Ovary (tissue), 9 donors: ENCODE data around the gene MCRIP1. TPM values are rescaled to one million over a fixed set of nuclear protein-coding genes. Genes with fewer than 3 reads are reported as not detected.
A peak's percentile ranks its signal among the peaks of the same experiment; 100 is the strongest.

Experiments
- DNase-seq, 5 donors: peaks; one replicate each; pipeline ENCODE4 v3.0.0-alpha.2; 2019 to 2020
- H3K27ac ChIP-seq, 2 donors: fragments of 200-600 bp; one replicate each; pipeline versions ENCODE4 v1.5.1 to v1.8.0; 2019 to 2022
- H3K27me3 ChIP-seq: fragments of 200-600 bp; one replicate; pipeline ENCODE4 v1.8.0; 2022
- H3K36me3 ChIP-seq: fragments of 200-600 bp; sonication (generic); one replicate; pipeline ENCODE4 v1.5.1; 2019
- H3K4me1 ChIP-seq: one replicate; pipeline ENCODE4 v1.8.1; 2013; ENCODE audit warnings: mild to moderate bottlenecking, moderate library complexity; ENCODE audit not compliant: insufficient read depth
- H3K4me3 ChIP-seq: fragments of 200-600 bp; sonication (generic); one replicate; pipeline ENCODE4 v1.5.1; 2017
- H3K9me3 ChIP-seq, 2 donors: fragments of 200-600 bp in 1 of 2; sonication (generic) in 1 of 2; one replicate each; pipeline versions ENCODE4 v1.5.1 to v1.8.1; 2013 to 2019; ENCODE audit warnings: mild to moderate bottlenecking in 1 of 2, moderate library complexity in 1 of 2
- EP300 ChIP-seq: sonication (generic); formaldehyde crosslinking; IDR thresholded peaks from one replicate; pipeline ENCODE4 v1.6.1; 2017; ENCODE audit warnings: antibody characterized with exemption
- POLR2A ChIP-seq: fragments of 450-650 bp; IDR thresholded peaks from one replicate; pipeline ENCODE4 v1.6.1; 2017; ENCODE audit warnings: antibody characterized with exemption, mild to moderate bottlenecking, moderate library complexity
- WGBS, 3 donors: extraction: QIAGEN DNeasy Blood & Tissue Kit in 1 of 3; methylation state at CpG; one replicate each; pipeline versions ENCODE4 v1.1.5 to v1.1.7; 2013 to 2017; 5-methylcytosine and 5-hydroxymethylcytosine counted together
- intact Hi-C, 4 donors: fragments of 100-400 bp; cut with DNase I; formaldehyde crosslinking; loops; one replicate each; pipeline versions ENCODE4 v1.11.0 to v1.15.1; 2022 to 2023
- polyA plus RNA-seq, 2 donors: library from polyadenylated mRNA; stranded (reverse); fragments of 200-250 nt in 1 of 2; fragments of 350-450 nt in 1 of 2; fragmentation: Illumina TruSeq in 1 of 2; extraction: RNeasy Lipid Tissue Mini Kit (QIAGEN cat#74804) in 1 of 2; gene quantifications; one replicate each; pipeline ENCODE4 v1.2.3, GENCODE V29; 2013 to 2014
- total RNA-seq, 7 donors: library from RNA; depleted of rRNA in 2 of 7; stranded (reverse); fragments of >200 nt in 2 of 7; fragmentation: NEBNext Ultra II Directional in 3 of 7; extraction: Animal tissue kit (Norgen Biotek cat#: 25700) in 3 of 7; gene quantifications; one replicate each; pipeline versions ENCODE4 v1.1.0 to v1.2.4, GENCODE V29; 2016 to 2023
- TF ChIP-seq, protein P1 (sequence below), 3 donors: fragments of 450-650 bp in 2 of 3; fragments of 200-600 bp in 1 of 3; IDR thresholded peaks; one replicate each; pipeline versions ENCODE4 v1.5.1 to v1.8.0; 2016 to 2022; ENCODE audit warnings: antibody characterized with exemption in 3 of 3, mild to moderate bottlenecking in 1 of 3
- donor health status: DM: no; HTN: no; CAD: no; lungs with moderate emphysema.
- donor health status: DM: no; HTN: no; CAD: no.
- donor health status: Bipolar disorder and iron deficiency.
- donor health status: DM: yes; HTN: yes; CAD: no.
- donor health status: DM: no; HTN: no; CAD: no.
- donor health status: DM: yes; HTN: yes; CAD: no.

MCRIP1 gene
- total and polyA plus RNA-seq, 9 donors: 0.30 to 135 (median 97.0) TPM

DNA sequence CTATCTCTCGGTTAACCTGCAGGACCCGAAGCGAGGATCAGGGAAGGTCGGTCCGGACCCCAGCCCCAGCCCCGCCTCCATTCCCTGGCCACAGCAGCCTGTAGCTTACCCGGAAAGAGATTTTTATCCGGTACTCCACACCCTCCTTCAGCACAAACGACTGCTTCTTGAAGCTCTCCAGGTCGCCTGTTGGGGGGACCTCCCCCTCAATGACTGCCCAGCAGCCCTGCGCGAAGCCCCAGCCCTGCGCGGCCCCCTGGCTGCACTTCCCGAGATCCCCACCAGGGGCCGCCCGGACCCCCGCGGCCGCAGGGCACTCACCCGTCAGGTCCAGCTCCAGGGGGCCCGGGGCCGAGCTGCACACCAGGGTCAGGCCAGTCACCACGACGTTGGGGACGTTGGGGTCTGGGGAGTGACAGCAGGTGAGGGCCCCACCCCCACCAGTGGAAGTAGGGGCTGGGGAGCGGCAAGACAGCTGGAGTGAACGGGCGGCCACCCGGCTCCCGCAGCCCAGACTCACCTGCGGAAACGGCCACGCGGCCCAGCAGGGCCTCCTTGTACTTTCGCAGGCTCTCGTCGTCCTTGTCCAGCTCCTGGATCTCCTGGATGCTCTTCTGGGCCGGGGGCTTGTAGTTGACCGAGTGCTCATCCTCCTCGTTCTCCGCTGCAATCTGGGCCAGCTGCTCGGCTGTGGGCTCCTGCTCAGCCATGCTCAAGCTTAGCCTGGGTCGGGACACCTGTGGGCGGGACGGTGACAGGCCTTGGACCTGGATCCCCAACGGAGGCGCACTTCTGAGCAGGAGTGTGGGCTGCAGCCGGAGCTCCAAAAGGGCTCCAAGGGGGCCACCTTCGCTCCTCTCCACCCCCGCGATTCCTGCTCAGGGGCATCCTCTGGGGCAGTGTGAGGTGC lies 36.4 kb upstream of the MCRIP1 start:
- intact Hi-C loops: no loop called here
- H3K4me1 ChIP-seq: peaks cover 12% of the 10 kb centered on the region
- peak; percentile 41 to 78 (median 64) for DNase-seq

DNA sequence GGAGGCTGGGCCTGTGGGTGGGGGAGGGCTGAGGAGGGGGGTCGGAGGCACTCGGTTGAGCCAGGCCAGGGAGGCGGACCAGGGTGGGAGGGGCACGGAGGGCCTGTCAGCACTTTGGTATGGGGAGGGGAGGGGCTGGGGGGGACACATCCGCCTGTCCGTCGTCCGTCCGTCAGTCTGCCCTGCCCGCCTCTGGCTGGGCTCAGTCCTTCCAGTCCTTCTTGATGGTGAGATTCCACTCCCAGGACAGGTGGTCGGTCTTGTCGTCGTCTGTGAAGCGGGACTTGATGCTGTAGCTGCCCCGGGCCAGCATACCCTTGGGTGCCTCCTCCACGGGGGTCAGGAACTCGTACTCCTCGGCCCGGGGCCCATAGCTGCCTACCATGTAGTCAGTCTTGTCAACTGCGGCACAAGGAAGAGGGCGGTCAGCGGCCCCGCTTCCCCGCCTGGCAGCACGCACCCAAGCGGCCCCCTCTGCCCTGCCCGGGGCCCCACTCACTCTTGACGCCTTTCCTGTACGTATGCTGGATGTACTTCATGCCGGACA lies 35.7 kb upstream of the MCRIP1 start:
- Histone ChIP-seq H3K4me1 (peaks cover 12% of the 10 kb centered on the region), H3K27me3 (no peaks in the 10 kb centered on the region), H3K9me3 (no peaks in the 10 kb centered on the region), H3K4me3 (no peak overlapping the region), H3K27ac (peak overlapping the region in 1 of 2 donors; percentile 95), H3K36me3 (no peaks in the 10 kb centered on the region)
- no peak for TF ChIP-seq EP300
- TF ChIP-seq POLR2A: no peak
- TF ChIP-seq, protein P1, sequence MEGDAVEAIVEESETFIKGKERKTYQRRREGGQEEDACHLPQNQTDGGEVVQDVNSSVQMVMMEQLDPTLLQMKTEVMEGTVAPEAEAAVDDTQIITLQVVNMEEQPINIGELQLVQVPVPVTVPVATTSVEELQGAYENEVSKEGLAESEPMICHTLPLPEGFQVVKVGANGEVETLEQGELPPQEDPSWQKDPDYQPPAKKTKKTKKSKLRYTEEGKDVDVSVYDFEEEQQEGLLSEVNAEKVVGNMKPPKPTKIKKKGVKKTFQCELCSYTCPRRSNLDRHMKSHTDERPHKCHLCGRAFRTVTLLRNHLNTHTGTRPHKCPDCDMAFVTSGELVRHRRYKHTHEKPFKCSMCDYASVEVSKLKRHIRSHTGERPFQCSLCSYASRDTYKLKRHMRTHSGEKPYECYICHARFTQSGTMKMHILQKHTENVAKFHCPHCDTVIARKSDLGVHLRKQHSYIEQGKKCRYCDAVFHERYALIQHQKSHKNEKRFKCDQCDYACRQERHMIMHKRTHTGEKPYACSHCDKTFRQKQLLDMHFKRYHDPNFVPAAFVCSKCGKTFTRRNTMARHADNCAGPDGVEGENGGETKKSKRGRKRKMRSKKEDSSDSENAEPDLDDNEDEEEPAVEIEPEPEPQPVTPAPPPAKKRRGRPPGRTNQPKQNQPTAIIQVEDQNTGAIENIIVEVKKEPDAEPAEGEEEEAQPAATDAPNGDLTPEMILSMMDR (IDR thresholded peaks at IDR 0.05): no peak
- WGBS, 3 donors: 34 to 37% (median 37%) methylated on average over 29 to 30 of the region's 30 CpGs
- DNase-seq: peak; percentile 61 to 75 (median 62)
- intact Hi-C loops: no loop called here

More for the DNA sequence above, 36.4 kb upstream of the MCRIP1 start:
- WGBS, 3 donors: 20 to 34% (median 20%) methylated on average over 41 to 52 of the region's 52 CpGs
- no peaks in the 10 kb centered on the region for H3K27me3 ChIP-seq
- H3K4me3 ChIP-seq: peak overlapping the region; percentile 90
- H3K36me3 ChIP-seq: no peaks in the 10 kb centered on the region
- H3K9me3 ChIP-seq: no peaks in the 10 kb centered on the region
- TF ChIP-seq EP300 (no peak), POLR2A (no peak)
- TF ChIP-seq, protein P1 (IDR thresholded peaks at IDR 0.05): peak; percentile 85 to 88 (median 88)
- H3K27ac ChIP-seq: peak overlapping the region; percentile 87 to 95

DNA sequence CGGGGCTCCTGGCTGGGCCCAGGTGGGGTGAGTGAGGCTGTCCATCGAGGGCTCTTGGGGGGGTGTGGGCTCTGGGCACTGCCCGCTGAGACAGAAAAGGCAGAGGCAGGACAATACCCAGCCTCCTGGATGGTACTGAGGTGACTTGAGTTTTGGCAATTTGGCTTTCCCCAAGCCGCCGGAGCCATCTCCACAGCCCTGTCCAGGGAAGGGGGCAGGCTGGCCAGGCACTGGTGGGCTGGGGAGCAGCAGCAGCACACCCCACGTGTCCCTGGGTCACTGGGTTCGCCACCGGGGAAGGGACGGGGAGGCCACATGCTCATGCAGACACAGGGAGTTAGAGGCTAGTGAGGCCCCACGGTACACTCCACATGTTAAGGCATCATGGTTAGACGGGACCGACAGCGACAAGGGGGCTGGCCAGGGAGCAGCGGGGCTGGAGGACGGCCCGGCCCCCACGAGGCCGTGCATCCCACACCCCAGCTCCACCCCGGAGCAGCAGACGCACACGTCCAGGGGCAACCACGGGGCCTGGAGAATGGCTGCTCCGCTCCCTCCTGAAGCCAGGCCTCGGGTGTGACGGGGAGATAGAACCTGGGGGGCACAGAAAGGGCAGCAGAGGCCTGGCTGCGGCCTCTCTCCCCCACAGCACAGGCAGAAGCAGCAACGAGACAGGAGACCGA lies 35.0 kb upstream of the MCRIP1 start:
- H3K4me1 ChIP-seq: peaks cover 12% of the 10 kb centered on the region
- no peaks in the 10 kb centered on the region for H3K27me3 ChIP-seq
- TF ChIP-seq, protein P1 (IDR thresholded peaks at IDR 0.05): no peak
- TF ChIP-seq EP300: no peak
- no peak for TF ChIP-seq POLR2A
- 35 to 50% (median 35%) methylated on average over 18 to 28 of the region's 28 CpGs for WGBS, 3 donors
- no peaks in the 10 kb centered on the region for H3K9me3 ChIP-seq
- intact Hi-C loops: no loop called here
- H3K36me3 ChIP-seq: no peaks in the 10 kb centered on the region
- H3K27ac ChIP-seq: peak overlapping the region in 1 of 2 donors; percentile 18
- H3K4me3 ChIP-seq: no peak overlapping the region
- peak in 2 of 5 donors; percentile 44 to 55 for DNase-seq

DNA sequence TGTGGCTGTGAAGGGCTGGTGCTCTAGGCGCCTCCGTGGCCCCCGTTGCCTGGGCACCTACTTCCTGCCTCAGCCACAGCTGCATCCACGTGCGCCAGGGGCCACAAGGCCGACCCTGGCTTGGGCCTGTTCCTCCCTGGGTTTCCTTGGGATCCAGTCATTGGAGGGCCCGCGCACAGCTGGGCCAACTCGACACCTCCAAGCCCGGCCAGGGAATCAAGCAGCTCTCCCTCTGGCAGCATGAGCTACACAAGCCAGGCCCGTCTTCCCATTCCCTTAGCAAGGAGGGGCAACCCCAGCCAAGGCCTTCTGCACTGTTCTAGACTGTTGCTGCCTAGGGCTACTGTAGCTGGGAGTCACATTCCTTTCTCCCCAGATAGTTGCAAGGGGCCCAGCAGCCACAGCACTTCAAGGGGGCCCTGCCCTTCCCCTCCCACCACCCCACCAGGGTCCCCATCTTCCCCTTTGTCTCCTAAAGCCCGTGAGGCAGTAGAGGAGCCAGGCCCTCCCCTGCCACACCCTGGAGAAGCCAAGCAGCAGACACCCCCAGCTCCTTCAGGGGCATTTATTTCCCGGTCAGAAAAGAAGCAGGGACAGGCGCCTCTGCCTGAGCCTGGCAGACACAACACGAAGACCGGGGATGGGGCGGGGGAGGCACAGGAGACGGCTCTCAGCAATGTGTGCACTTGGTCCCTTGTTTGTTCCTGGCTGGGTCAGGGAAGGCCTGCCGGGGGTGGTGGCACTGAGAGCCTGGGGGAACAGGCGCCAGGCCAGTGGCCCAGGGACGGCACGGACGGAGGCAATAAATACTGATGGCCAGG lies 34.3 kb upstream of the MCRIP1 start:
- intact Hi-C loops: no loop called here
- 27 to 35% (median 27%) methylated on average over 23 of the region's 23 CpGs for WGBS, 3 donors
- Histone ChIP-seq H3K4me3 (no peak overlapping the region), H3K27ac (no peak overlapping the region), H3K4me1 (peaks cover 10% of the 10 kb centered on the region), H3K9me3 (no peaks in the 10 kb centered on the region), H3K36me3 (no peaks in the 10 kb centered on the region), H3K27me3 (no peaks in the 10 kb centered on the region)
- TF ChIP-seq POLR2A: no peak
- TF ChIP-seq, protein P1 (IDR thresholded peaks at IDR 0.05): no peak
- TF ChIP-seq EP300: no peak
- DNase-seq: peak in 4 of 5 donors; percentile 35 to 71 (median 52)
